Kidney (tissue), 14 donors: ENCODE data around the gene PRKCE. TPM values are rescaled to one million over a fixed set of nuclear protein-coding genes. Genes with fewer than 3 reads are reported as not detected.

Experiments used
- DNase-seq, 5 donors: peaks; one replicate each; pipeline ENCODE4 v3.0.0-alpha.2; 2013 to 2020
- FAIRE-seq: peaks from 2 replicates; lab custom pipeline; 2012; peaks lifted over from hg19 to GRCh38; lab: Jason Lieb, UNC
- H3K27ac ChIP-seq, 2 donors: one replicate each; pipeline ENCODE4 v1.7.0; 2013; ENCODE audit warnings: low read depth in 2 of 2, low read length in 2 of 2, inconsistent platforms in 1 of 2
- H3K27me3 ChIP-seq: one replicate; pipeline ENCODE4 v1.7.1; 2013; ENCODE audit warnings: low read length, inconsistent platforms; ENCODE audit not compliant: control insufficient read depth, insufficient read depth
- H3K36me3 ChIP-seq, 3 donors: one replicate each; pipeline versions ENCODE4 v1.7.0 to v1.7.1; 2013; ENCODE audit warnings: low read length in 3 of 3, control low read depth in 1 of 3, inconsistent platforms in 1 of 3; ENCODE audit not compliant: insufficient read depth in 3 of 3, control insufficient read depth in 2 of 3
- H3K4me1 ChIP-seq, 3 donors: one replicate each; pipeline versions ENCODE4 v1.7.0 to v1.7.1; 2013; ENCODE audit warnings: low read length in 3 of 3, inconsistent platforms in 1 of 3, low read depth in 1 of 3; ENCODE audit not compliant: control insufficient read depth in 2 of 3, insufficient read depth in 2 of 3
- H3K4me3 ChIP-seq, 3 donors: one replicate each; pipeline versions ENCODE4 v1.7.0 to v1.8.1; 2013; ENCODE audit warnings: low read length in 3 of 3, control low read depth in 1 of 3, inconsistent platforms in 1 of 3
- H3K9ac ChIP-seq, 3 donors: one replicate each; pipeline versions ENCODE4 v1.7.0 to v1.7.1; 2013; ENCODE audit warnings: low read length in 3 of 3, control low read depth in 1 of 3, inconsistent platforms in 1 of 3
- H3K9me3 ChIP-seq, 3 donors: one replicate each; pipeline versions ENCODE4 v1.7.0 to v1.7.1; 2013; ENCODE audit warnings: low read length in 3 of 3, control low read depth in 1 of 3, inconsistent platforms in 1 of 3; ENCODE audit not compliant: control insufficient read depth in 2 of 3, insufficient read depth in 1 of 3
- CTCF ChIP-seq: IDR thresholded peaks from 3 replicates; pipeline ENCODE4 v1.5.1; 2012; ENCODE audit warnings: mild to moderate bottlenecking, moderate library complexity, borderline replicate concordance; ENCODE audit not compliant: insufficient read depth; ENCODE audit errors: extremely low read depth
- intact Hi-C: fragments of 100-400 bp; cut with DNase I; formaldehyde crosslinking; loops from one replicate; pipeline ENCODE4 v1.11.1; 2022
- polyA plus RNA-seq: library from polyadenylated mRNA; stranded (reverse); fragments of 350-450 nt; fragmentation: Illumina TruSeq; extraction: RNeasy Lipid Tissue Mini Kit (QIAGEN cat#74804); gene quantifications from one replicate; pipeline ENCODE4 v1.2.3, GENCODE V29; 2014; ENCODE audit warnings: low read depth, low replicate concordance; ENCODE audit not compliant: insufficient read depth
- total RNA-seq: library from RNA; stranded (reverse); fragmentation: NEBNext Ultra II Directional; extraction: Animal tissue kit (Norgen Biotek cat#: 25700); gene quantifications from one replicate; pipeline ENCODE4 v1.2.1, GENCODE V29; 2021
- donor health status: control.
- donor health status: control.
- donor health status: control.
- donor health status: control.
- donor health status: control.
- donor health status: DM: yes; HTN: yes; CAD: no.
- donor health status: Normal renal cell carcinoma (clear cell type).

The PRKCE gene
- total and polyA plus RNA-seq, 2 donors from 2014 or later: 11.1 to 27.3 TPM

- DNase-seq (no peak), FAIRE-seq (no peak)
- Histone ChIP-seq H3K27ac (peak overlapping the region; percentile 7 to 50), H3K27me3 (no peaks in the 10 kb centered on the region), H3K9ac (no peak overlapping the region), H3K4me1 (peaks cover 0 to 4% (median 3%) of the 10 kb centered on the region in 3 donors), H3K9me3 (peaks cover 0 to 6% (median 0%) of the 10 kb centered on the region in 3 donors), H3K4me3 (no peak overlapping the region), H3K36me3 (no peaks in the 10 kb centered on the region)
- TF ChIP-seq CTCF: no peak
- intact Hi-C loops: no loop called here
Observed at GRCh38 chr2:45743531-45744396, 92.3 kb downstream of the PRKCE start.

- no peak overlapping the region for H3K27ac ChIP-seq
- no peak for TF ChIP-seq CTCF
- FAIRE-seq: no peak
- H3K9ac ChIP-seq: peak overlapping the region in 1 of 3 donors; percentile 13
- intact Hi-C loops: no loop called here
- no peak overlapping the region for H3K4me3 ChIP-seq
- no peaks in the 10 kb centered on the region for H3K36me3 ChIP-seq
- no peak for DNase-seq
- H3K4me1 ChIP-seq: peaks cover 0 to 3% (median 2%) of the 10 kb centered on the region in 3 donors
- no peaks in the 10 kb centered on the region for H3K27me3 ChIP-seq
- H3K9me3 ChIP-seq: peaks cover 0 to 6% (median 0%) of the 10 kb centered on the region in 3 donors
Observed at GRCh38 chr2:45745231-45745630, 93.8 kb downstream of the PRKCE start.

GRCh38 chr2:45746888-45747287 lies 95.4 kb downstream of the PRKCE start:
- FAIRE-seq (no peak), DNase-seq (no peak)
- TF ChIP-seq CTCF: no peak
- no peaks in the 10 kb centered on the region for H3K36me3 ChIP-seq
- H3K27ac ChIP-seq: no peak overlapping the region
- intact Hi-C loops: no loop called here
- no peak overlapping the region for H3K9ac ChIP-seq
- H3K4me3 ChIP-seq: no peak overlapping the region
- peaks cover 0 to 3% (median 0%) of the 10 kb centered on the region in 3 donors for H3K4me1 ChIP-seq
- H3K27me3 ChIP-seq: no peaks in the 10 kb centered on the region
- peaks cover 0 to 6% (median 0%) of the 10 kb centered on the region in 3 donors for H3K9me3 ChIP-seq
